MM.1S (cell line): ENCODE data around the gene IQGAP2.

ENCODE experiments used
- DNase-seq: peaks from one replicate; pipeline ENCODE4 v3.0.0-alpha.2; 2015
- H2AFZ ChIP-seq: fragments of 300-600 bp; sonication (generic); 2 replicates; pipeline ENCODE4 v1.6.0; 2016; ENCODE audit warnings: antibody characterized with exemption, low read length
- H3F3A ChIP-seq: fragments of 300-600 bp; sonication (generic); 2 replicates; pipeline ENCODE4 v1.6.1; 2016; ENCODE audit warnings: mild to moderate bottlenecking, antibody characterized with exemption, low read length, moderate library complexity, mixed read lengths; ENCODE audit not compliant: insufficient read depth
- H3K27ac ChIP-seq: fragments of 300-600 bp; sonication (generic); 2 replicates; pipeline ENCODE4 v1.5.1; 2016; ENCODE audit warnings: mild to moderate bottlenecking, low read length
- H3K27me3 ChIP-seq: fragments of 300-600 bp; sonication (generic); replicated peaks from 2 replicates; pipeline ENCODE4 v1.6.0; 2016; ENCODE audit warnings: low read length; ENCODE audit not compliant: insufficient read depth
- H3K36me3 ChIP-seq: fragments of 300-600 bp; sonication (generic); replicated peaks from 2 replicates; pipeline ENCODE4 v1.6.1; 2016; ENCODE audit warnings: mild to moderate bottlenecking, low read length, mixed read lengths; ENCODE audit not compliant: insufficient read depth
- H3K4me1 ChIP-seq: fragments of 300-600 bp; sonication (generic); 2 replicates; pipeline ENCODE4 v1.6.1; 2016; ENCODE audit warnings: low read length, mixed read lengths
- H3K4me2 ChIP-seq: fragments of 300-600 bp; sonication (generic); 2 replicates; pipeline ENCODE4 v1.6.0; 2016; ENCODE audit warnings: low read depth, low read length
- H3K4me3 ChIP-seq: fragments of 300-600 bp; sonication (generic); 2 replicates; pipeline ENCODE4 v1.5.1; 2016; ENCODE audit warnings: low read length, mixed read lengths
- H3K79me2 ChIP-seq: fragments of 300-600 bp; sonication (generic); 2 replicates; pipeline ENCODE4 v1.6.1; 2016; ENCODE audit warnings: mixed run types, low read length, mixed read lengths
- H3K9ac ChIP-seq: fragments of 300-600 bp; sonication (generic); 2 replicates; pipeline ENCODE4 v1.6.1; 2016; ENCODE audit warnings: low read length, mixed read lengths
- H3K9me2 ChIP-seq: fragments of 300-600 bp; sonication (generic); replicated peaks from 2 replicates; pipeline ENCODE4 v1.6.1; 2016; ENCODE audit warnings: mild to moderate bottlenecking, low read length, mixed read lengths; ENCODE audit not compliant: insufficient read depth
- H3K9me3 ChIP-seq: fragments of 300-600 bp; sonication (generic); replicated peaks from 2 replicates; pipeline ENCODE4 v1.6.1; 2016; ENCODE audit warnings: mild to moderate bottlenecking, low read length, mixed read lengths; ENCODE audit not compliant: insufficient read depth
- H4K20me1 ChIP-seq: fragments of 300-600 bp; sonication (generic); 2 replicates; pipeline ENCODE4 v1.6.1; 2016; ENCODE audit warnings: mild to moderate bottlenecking, low read length, moderate library complexity, mixed read lengths; ENCODE audit not compliant: insufficient read depth
- EZH2 ChIP-seq: fragments of 300-600 bp; sonication (generic); optimal IDR thresholded peaks from 2 replicates; pipeline ENCODE3; 2017; ENCODE audit warnings: low read depth, mild to moderate bottlenecking, antibody characterized with exemption, low read length, mixed read lengths
- EZH2phosphoT487 ChIP-seq: fragments of 300-600 bp; sonication (generic); IDR thresholded peaks from 2 replicates; pipeline ENCODE4 v1.6.1; 2018; ENCODE audit warnings: antibody characterized with exemption, low read length
- TF ChIP-seq, protein P1 (sequence below): fragments of 300-600 bp; sonication (generic); IDR thresholded peaks from 2 replicates; pipeline ENCODE4 v1.5.1; 2016; ENCODE audit warnings: antibody characterized with exemption, low read length, mixed read lengths

Gene IQGAP2

DNA sequence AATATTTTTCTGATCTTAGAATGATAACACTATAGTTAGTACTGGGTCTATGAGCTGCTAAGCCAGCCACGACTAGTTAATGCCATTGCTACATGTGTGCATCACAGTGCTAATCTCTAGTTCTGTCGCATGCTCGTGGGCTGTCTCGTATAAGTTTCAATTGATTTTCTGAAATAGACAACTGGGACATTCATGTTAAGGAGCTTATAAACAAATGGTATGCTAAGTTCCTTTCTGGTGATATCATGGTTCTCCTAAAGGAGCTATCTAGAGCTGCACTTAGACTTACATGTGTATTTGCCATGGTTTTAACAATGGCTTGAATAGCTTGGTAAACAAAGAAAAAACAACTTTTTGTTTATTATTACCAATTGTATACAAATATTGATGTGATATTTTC, 173.9 kb downstream of the IQGAP2 start:
- DNase-seq: no peak

DNA sequence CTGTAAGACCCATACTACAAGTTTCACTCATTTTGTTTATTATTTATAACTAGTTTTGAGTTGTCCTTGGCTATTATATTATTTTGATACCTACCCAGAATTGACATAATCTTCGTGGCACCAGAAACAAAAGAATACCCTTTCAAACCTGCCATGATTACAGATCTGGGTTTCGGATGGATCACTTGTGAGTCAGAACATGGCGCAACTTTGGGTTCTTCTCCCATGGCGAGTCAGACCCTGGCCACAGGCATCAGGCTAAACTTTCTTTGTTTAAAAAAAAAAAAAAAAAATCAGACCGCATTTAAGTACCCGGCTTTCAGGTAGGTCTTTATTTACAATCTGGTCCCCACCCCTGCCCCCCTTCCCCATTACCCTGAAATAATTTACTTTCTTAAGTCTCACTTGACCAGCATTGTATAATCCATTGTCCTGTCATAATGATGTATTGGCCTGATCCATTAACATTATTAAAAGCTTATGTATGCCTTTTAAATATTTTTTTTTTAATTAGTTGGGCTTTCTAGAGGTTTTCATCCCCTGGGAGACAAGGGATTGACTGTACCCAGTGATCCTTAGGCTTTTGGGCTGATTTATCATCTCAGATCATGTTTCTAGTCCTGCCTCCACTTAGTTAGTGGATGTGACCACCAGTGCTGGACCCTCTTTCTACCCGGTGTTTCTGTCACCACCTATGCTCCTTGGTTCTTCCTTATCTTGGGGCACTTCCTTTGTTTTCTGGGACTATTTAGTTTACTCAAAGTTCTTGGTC, 176.3 kb downstream of the IQGAP2 start:
- no peak for DNase-seq
- no peak overlapping the region for H2AFZ ChIP-seq
- H3K9ac ChIP-seq: no peak overlapping the region
- TF ChIP-seq, protein P1, sequence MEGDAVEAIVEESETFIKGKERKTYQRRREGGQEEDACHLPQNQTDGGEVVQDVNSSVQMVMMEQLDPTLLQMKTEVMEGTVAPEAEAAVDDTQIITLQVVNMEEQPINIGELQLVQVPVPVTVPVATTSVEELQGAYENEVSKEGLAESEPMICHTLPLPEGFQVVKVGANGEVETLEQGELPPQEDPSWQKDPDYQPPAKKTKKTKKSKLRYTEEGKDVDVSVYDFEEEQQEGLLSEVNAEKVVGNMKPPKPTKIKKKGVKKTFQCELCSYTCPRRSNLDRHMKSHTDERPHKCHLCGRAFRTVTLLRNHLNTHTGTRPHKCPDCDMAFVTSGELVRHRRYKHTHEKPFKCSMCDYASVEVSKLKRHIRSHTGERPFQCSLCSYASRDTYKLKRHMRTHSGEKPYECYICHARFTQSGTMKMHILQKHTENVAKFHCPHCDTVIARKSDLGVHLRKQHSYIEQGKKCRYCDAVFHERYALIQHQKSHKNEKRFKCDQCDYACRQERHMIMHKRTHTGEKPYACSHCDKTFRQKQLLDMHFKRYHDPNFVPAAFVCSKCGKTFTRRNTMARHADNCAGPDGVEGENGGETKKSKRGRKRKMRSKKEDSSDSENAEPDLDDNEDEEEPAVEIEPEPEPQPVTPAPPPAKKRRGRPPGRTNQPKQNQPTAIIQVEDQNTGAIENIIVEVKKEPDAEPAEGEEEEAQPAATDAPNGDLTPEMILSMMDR: no peak
- TF ChIP-seq EZH2 (no peak), EZH2phosphoT487 (no peak)
- H3K4me3 ChIP-seq: no peak overlapping the region
- H3K4me1 ChIP-seq: peaks cover 26% of the 10 kb centered on the region
- no peak overlapping the region for H3K27ac ChIP-seq
- H3K27me3 ChIP-seq: no peaks in the 10 kb centered on the region
- H3K36me3 ChIP-seq: no peaks in the 10 kb centered on the region; the same call in 1 of the 2 replicates
- no peaks in the 10 kb centered on the region for H3K9me3 ChIP-seq
- no peaks in the 10 kb centered on the region for H4K20me1 ChIP-seq
- H3F3A ChIP-seq: peaks cover 10% of the 10 kb centered on the region; the same call in 1 of the 2 replicates
- H3K9me2 ChIP-seq: no peaks in the 10 kb centered on the region
- no peaks in the 10 kb centered on the region for H3K79me2 ChIP-seq
- H3K4me2 ChIP-seq: no peak overlapping the region

More for the DNA sequence above, 173.9 kb downstream of the IQGAP2 start:
- Histone ChIP-seq H3K9me2 (no peaks in the 10 kb centered on the region), H3K79me2 (0 out of 2 replicates have a peak, but pooled peaks cover under 1% of the 10 kb centered on the region), H2AFZ (no peak overlapping the region), H3K9me3 (no peaks in the 10 kb centered on the region), H3K27me3 (no peaks in the 10 kb centered on the region), H3K4me1 (peaks cover 14% of the 10 kb centered on the region), H3F3A (no peaks in the 10 kb centered on the region; the same call in 1 of the 2 replicates), H3K36me3 (no peaks in the 10 kb centered on the region; the same call in 1 of the 2 replicates), H3K4me2 (no peak overlapping the region), H3K27ac (no peak overlapping the region), H4K20me1 (no peaks in the 10 kb centered on the region), H3K9ac (no peak overlapping the region), H3K4me3 (no peak overlapping the region)
- no peak for TF ChIP-seq EZH2phosphoT487
- no peak for TF ChIP-seq EZH2
- TF ChIP-seq, protein P1: no peak

DNA sequence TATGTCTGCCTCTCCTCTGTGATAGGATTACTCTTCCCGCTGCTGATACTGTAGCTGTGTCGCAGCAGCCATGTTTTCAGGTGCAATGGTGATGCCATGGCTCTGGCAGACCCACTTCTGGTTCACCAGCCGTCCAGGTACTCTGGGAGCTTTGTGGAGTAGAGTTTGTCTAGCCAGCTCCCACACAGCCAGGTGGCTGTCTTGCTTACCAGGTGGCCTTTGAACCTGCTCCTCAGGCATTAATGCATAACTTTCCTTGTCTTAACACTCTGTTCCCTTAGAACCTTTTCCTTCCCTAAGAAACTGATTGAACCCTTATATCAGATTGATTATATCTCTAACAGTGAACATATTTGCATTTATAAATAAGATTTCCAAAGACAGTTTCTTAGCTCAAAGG, 177.9 kb downstream of the IQGAP2 start:
- no peaks in the 10 kb centered on the region for H3K79me2 ChIP-seq
- TF ChIP-seq, protein P1: no peak
- TF ChIP-seq EZH2 (no peak), EZH2phosphoT487 (no peak)
- H3K36me3 ChIP-seq: no peaks in the 10 kb centered on the region
- no peaks in the 10 kb centered on the region for H4K20me1 ChIP-seq
- H3K4me3 ChIP-seq: no peak overlapping the region
- peaks cover 10% of the 10 kb centered on the region; the same call in 1 of the 2 replicates for H3F3A ChIP-seq
- H2AFZ ChIP-seq: no peak overlapping the region
- H3K9ac ChIP-seq: no peak overlapping the region
- no peaks in the 10 kb centered on the region for H3K9me2 ChIP-seq
- no peak for DNase-seq
- no peaks in the 10 kb centered on the region for H3K9me3 ChIP-seq
- peaks cover 26% of the 10 kb centered on the region for H3K4me1 ChIP-seq
- no peak overlapping the region for H3K27ac ChIP-seq
- no peaks in the 10 kb centered on the region for H3K27me3 ChIP-seq
- H3K4me2 ChIP-seq: no peak overlapping the region
